GM12864 (cell line): Measurements from ENCODE around the gene AGL.
"Not testable (repeated sequence)": the region's sequence is repeated elsewhere in the genome, so short reads cannot be mapped to it uniquely, and the experiment has no call there.

Experiments used
- DNase-seq: peaks from one replicate; pipeline ENCODE4 v3.0.0-alpha.2; 2011; ENCODE audit warnings: low read depth
- H3K4me3 ChIP-seq: 2 replicates; pipeline ENCODE4 v1.5.1; 2011; ENCODE audit warnings: mild to moderate bottlenecking, low read depth, low read length, control low read depth
- CTCF ChIP-seq: IDR thresholded peaks from 2 replicates; pipeline ENCODE4 v1.5.1; 2011; ENCODE audit warnings: low read depth, mild to moderate bottlenecking, moderate library complexity, low read length, control low read depth, inconsistent platforms; ENCODE audit errors: missing control alignments

The AGL gene

GRCh38 chr1:99829269-99829668 is 20.9 kb upstream of the AGL start:
- no peak for DNase-seq
- no peak for TF ChIP-seq CTCF
- H3K4me3 ChIP-seq, result no peak overlapping the region

GRCh38 chr1:99833911-99834310 is 16.2 kb upstream of the AGL start:
- DNase-seq, H3K4me3 ChIP-seq: not testable (repeated sequence)

GRCh38 chr1:99836171-99837103 is 13.7 kb upstream of the AGL start:
- not testable (repeated sequence) for DNase-seq, H3K4me3 ChIP-seq

- DNase-seq, H3K4me3 ChIP-seq: not testable (repeated sequence)
Measured at GRCh38 chr1:99840353-99840752, 9.8 kb upstream of the AGL start.

GRCh38 chr1:99843760-99844159 is 6.4 kb upstream of the AGL start:
- no peak for DNase-seq

GRCh38 chr1:99845201-99845600 is 5.0 kb upstream of the AGL start:
- not testable (repeated sequence) for DNase-seq, H3K4me3 ChIP-seq

More at GRCh38 chr1:99843760-99844159, 6.4 kb upstream of the AGL start:
- no peak overlapping the region for H3K4me3 ChIP-seq
- no peak for TF ChIP-seq CTCF

GRCh38 chr1:99849413-99849743 is 783 bp upstream of the AGL start:
- peak overlapping the region; percentile 81 for H3K4me3 ChIP-seq
- no peak for TF ChIP-seq CTCF
- DNase-seq, result no peak

- peak overlapping the region; percentile 81 for H3K4me3 ChIP-seq
- DNase-seq, result no peak
- no peak for TF ChIP-seq CTCF
Measured at GRCh38 chr1:99850459-99851291, 514 bp downstream of the AGL start.
